ENCODE results near the gene ELFN2. TPM values are rescaled to one million over a fixed set of nuclear protein-coding genes. Genes with fewer than 3 reads are reported as not detected.

Gene ELFN2
- total and polyA plus RNA-seq, 4 donors = 0.62 to 6.8 (median 1.6) TPM

DNA sequence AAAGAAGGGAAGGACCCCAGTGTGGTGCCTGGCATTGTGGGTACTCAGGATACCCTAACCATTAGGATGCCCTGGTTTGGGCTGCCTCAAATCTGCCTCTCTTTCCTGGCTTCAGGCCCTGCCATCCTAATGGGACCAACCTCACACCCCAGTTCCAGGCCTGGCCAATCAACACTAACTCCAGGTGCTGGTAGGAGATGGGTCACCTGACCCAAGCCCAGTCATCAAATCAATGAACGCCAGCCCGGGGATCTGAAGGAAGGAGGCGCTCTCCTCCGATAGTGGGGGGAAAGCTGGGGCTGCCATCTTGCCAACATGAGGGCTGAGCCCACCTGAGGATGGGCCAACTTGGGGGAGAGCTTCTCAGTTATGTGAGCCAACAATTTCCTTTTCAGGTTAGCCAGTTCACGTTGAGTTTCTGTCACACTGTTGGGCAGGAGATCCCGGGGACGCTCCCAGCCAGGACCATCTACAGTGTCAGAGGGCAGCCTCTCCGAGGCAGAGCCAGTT lies 46.2 kb upstream of the ELFN2 start:
- Histone ChIP-seq H3K27me3 (ENCODE audit: control insufficient read depth in 3 of 3, insufficient read depth in 3 of 3, low read length in 2 of 3) (no peaks in the 10 kb centered on the region), H3K36me3 (ENCODE audit: control insufficient read depth in 4 of 4, insufficient read depth in 4 of 4, low read length in 4 of 4) (peaks cover 0 to 33% (median 0%) of the 10 kb centered on the region in 4 donors), H3K9me3 (ENCODE audit: control insufficient read depth in 4 of 4, insufficient read depth in 3 of 4, low read length in 3 of 4) (no peaks in the 10 kb centered on the region), H3K27ac (ENCODE audit: low read depth in 1 of 2, low read length in 1 of 2) (no peak overlapping the region), H3K4me3 (no peak overlapping the region), H3K9ac (ENCODE audit: insufficient read depth in 1 of 2, low read length in 2 of 2) (no peak overlapping the region), H3K4me1 (ENCODE audit: control insufficient read depth in 5 of 5, insufficient read depth in 5 of 5, low read length in 5 of 5) (no peaks in the 10 kb centered on the region)
- TF ChIP-seq CTCF (IDR thresholded peaks at IDR 0.05; ENCODE audit: control extremely low read depth, extremely low read depth) = no peak
- DNase-seq = no peak
- no peak for ATAC-seq (ENCODE audit: insufficient read depth, low FRiP score)
- 81 to 88% methylated on average over 8 of the region's 8 CpGs for WGBS, 2 donors

- H3K27ac ChIP-seq (ENCODE audit: low read depth in 1 of 2, low read length in 1 of 2) = no peak overlapping the region
Observed at GRCh38 chr22:37472418-37473006, 45.2 kb upstream of the ELFN2 start.

GRCh38 chr22:37471727-37472417 lies 44.6 kb upstream of the ELFN2 start:
- no peak for ATAC-seq (ENCODE audit: insufficient read depth, low FRiP score)
- Histone ChIP-seq H3K27ac (ENCODE audit: low read depth in 1 of 2, low read length in 1 of 2) (no peak overlapping the region), H3K27me3 (ENCODE audit: control insufficient read depth in 3 of 3, insufficient read depth in 3 of 3, low read length in 2 of 3) (no peaks in the 10 kb centered on the region), H3K9ac (ENCODE audit: insufficient read depth in 1 of 2, low read length in 2 of 2) (no peak overlapping the region), H3K36me3 (ENCODE audit: control insufficient read depth in 4 of 4, insufficient read depth in 4 of 4, low read length in 4 of 4) (peaks cover 0 to 34% (median 0%) of the 10 kb centered on the region in 4 donors), H3K4me1 (ENCODE audit: control insufficient read depth in 5 of 5, insufficient read depth in 5 of 5, low read length in 5 of 5) (no peaks in the 10 kb centered on the region), H3K9me3 (ENCODE audit: control insufficient read depth in 4 of 4, insufficient read depth in 3 of 4, low read length in 3 of 4) (no peaks in the 10 kb centered on the region), H3K4me3 (no peak overlapping the region)
- TF ChIP-seq CTCF (IDR thresholded peaks at IDR 0.05; ENCODE audit: control extremely low read depth, extremely low read depth) = no peak
- WGBS, 2 donors = 93% methylated on average over 9 of the region's 9 CpGs
- no peak for DNase-seq

More at GRCh38 chr22:37472418-37473006, 45.2 kb upstream of the ELFN2 start:
- Histone ChIP-seq H3K9me3 (ENCODE audit: control insufficient read depth in 4 of 4, insufficient read depth in 3 of 4, low read length in 3 of 4) (no peaks in the 10 kb centered on the region), H3K9ac (ENCODE audit: insufficient read depth in 1 of 2, low read length in 2 of 2) (no peak overlapping the region), H3K4me3 (no peak overlapping the region), H3K36me3 (ENCODE audit: control insufficient read depth in 4 of 4, insufficient read depth in 4 of 4, low read length in 4 of 4) (peaks cover 0 to 34% (median 0%) of the 10 kb centered on the region in 4 donors), H3K27me3 (ENCODE audit: control insufficient read depth in 3 of 3, insufficient read depth in 3 of 3, low read length in 2 of 3) (no peaks in the 10 kb centered on the region), H3K4me1 (ENCODE audit: control insufficient read depth in 5 of 5, insufficient read depth in 5 of 5, low read length in 5 of 5) (no peaks in the 10 kb centered on the region)
- TF ChIP-seq CTCF (IDR thresholded peaks at IDR 0.05; ENCODE audit: control extremely low read depth, extremely low read depth) = no peak
- WGBS, 2 donors = 41 to 57% methylated on average over 8 of the region's 8 CpGs
- no peak for ATAC-seq (ENCODE audit: insufficient read depth, low FRiP score)
- no peak for DNase-seq
